GM12878 (cell line): Measurements from ENCODE around the gene UST. TPM values are rescaled to one million over a fixed set of nuclear protein-coding genes. Genes with fewer than 3 reads are reported as not detected.

Experiments used
- ATAC-seq: fragments of 200-7000 bp; cut with Tn5 transposase; 3 replicates; pipeline ENCODE4 v1.9.1; 2020; ENCODE audit warnings: mild to moderate bottlenecking, moderate library complexity
- BruUV-seq: library from RNA; stranded (reverse); fragments of 400-500 nt; replicated peaks from 2 replicates; lab custom pipeline; 2021; lab: Mats Ljungman, UMichigan
- CTCF ChIA-PET: fragments of 300-600 bp; sonication (Branson Sonifier 250); formaldehyde crosslinking; extraction: SDS; loops from one replicate; lab custom pipeline; 2021; ENCODE audit warnings: inconsistent platforms; lab: Yijun Ruan, JAX
- POLR2A ChIA-PET: fragments of 350-600 bp; formaldehyde crosslinking; extraction: SDS; loops from one replicate; lab custom pipeline; 2021; ENCODE audit warnings: inconsistent platforms; lab: Charles Lee
- RAD21 ChIA-PET: fragments of 300-600 bp; sonication (Branson Sonifier 250); formaldehyde crosslinking; loops from one replicate; lab custom pipeline; 2023; ENCODE audit warnings: antibody characterized with exemption; ENCODE audit not compliant: unreplicated experiment; lab: Charles Lee
- SMC1A ChIA-PET: fragments of 300-600 bp; sonication (Branson Sonifier 250); formaldehyde crosslinking; loops from one replicate; lab custom pipeline; 2023; ENCODE audit not compliant: unreplicated experiment, uncharacterized antibody; lab: Charles Lee
- DNase-seq: peaks from one replicate; pipeline ENCODE4 v3.0.0-alpha.2; 2011; ENCODE audit warnings: low read depth, low spot score
- FAIRE-seq: peaks from 3 replicates; lab custom pipeline; 2011; peaks lifted over from hg19 to GRCh38; lab: Jason Lieb, UNC
- H2AFZ ChIP-seq: 2 replicates; pipeline ENCODE4 v1.6.0; 2011; ENCODE audit warnings: low read depth, low read length, control low read depth; ENCODE audit not compliant: control insufficient read depth
- H3K27ac ChIP-seq: 2 replicates; pipeline ENCODE4 v1.5.1; 2011; ENCODE audit warnings: control low read depth; ENCODE audit not compliant: control insufficient read depth, insufficient read depth
- H3K27me3 ChIP-seq, 2 experiments: replicated peaks in 1 of 2; 2 replicates each; pipeline versions ENCODE4 v1.6.0 to v1.6.1; 2011; ENCODE audit warnings: low read length in 1 of 2; ENCODE audit not compliant: control insufficient read depth in 2 of 2, insufficient read depth in 2 of 2
- H3K36me3 ChIP-seq, 2 experiments: 2 replicates each; pipeline ENCODE4 v1.5.1; 2011; ENCODE audit warnings: low read length in 1 of 2; ENCODE audit not compliant: control insufficient read depth in 2 of 2, insufficient read depth in 2 of 2
- H3K4me1 ChIP-seq: 2 replicates; pipeline ENCODE4 v1.6.1; 2011; ENCODE audit warnings: mild to moderate bottlenecking, low read length, moderate library complexity, mixed read lengths; ENCODE audit not compliant: control insufficient read depth, insufficient read depth
- H3K4me2 ChIP-seq: 2 replicates; pipeline ENCODE4 v1.6.0; 2011; ENCODE audit warnings: control low read depth; ENCODE audit not compliant: control insufficient read depth, insufficient read depth
- H3K4me3 ChIP-seq: fragments of 200-600 bp; sonication (generic); 2 replicates; pipeline ENCODE4 v1.5.1; 2016
- H3K79me2 ChIP-seq: 2 replicates; pipeline ENCODE4 v1.6.0; 2011; ENCODE audit warnings: low read length; ENCODE audit not compliant: control insufficient read depth, insufficient read depth
- H3K9ac ChIP-seq: 2 replicates; pipeline ENCODE4 v1.8.0; 2011; ENCODE audit warnings: low read length, control low read depth, mixed read lengths; ENCODE audit not compliant: control insufficient read depth, insufficient read depth
- H3K9me3 ChIP-seq: replicated peaks from 3 replicates; pipeline ENCODE4 v1.5.1; 2011; ENCODE audit warnings: mild to moderate bottlenecking, low read length; ENCODE audit not compliant: control insufficient read depth, insufficient read depth
- H4K20me1 ChIP-seq: 2 replicates; pipeline ENCODE4 v1.6.0; 2011; ENCODE audit not compliant: control insufficient read depth, insufficient read depth
- BMI1 ChIP-seq: fragments of 450-650 bp; IDR thresholded peaks from 2 replicates; pipeline ENCODE4 v1.6.1; 2016; ENCODE audit warnings: mild to moderate bottlenecking, moderate library complexity, borderline replicate concordance
- BRCA1 ChIP-seq: IDR thresholded peaks from 2 replicates; pipeline ENCODE4 v1.6.1; 2011; ENCODE audit warnings: low read depth, low read length, improper control_type of control experiment
- EGR1 ChIP-seq, 2 experiments: IDR thresholded peaks; 1 replicate in 1 of 2; 2 replicates in 1 of 2; pipeline ENCODE4 v1.6.1; 2011 to 2012; ENCODE audit warnings: low read depth in 2 of 2, low read length in 2 of 2, borderline replicate concordance in 1 of 2, mild to moderate bottlenecking in 1 of 2, moderate library complexity in 1 of 2
- ETV6 ChIP-seq, 2 experiments: fragments of 450-650 bp in 1 of 2; IDR thresholded peaks in 1 of 2; conservative IDR thresholded peaks in 1 of 2; 2 replicates each; pipeline ENCODE4 v1.6.1; 2014; ENCODE audit warnings: antibody characterized with exemption in 1 of 2, borderline replicate concordance in 1 of 2, low read depth in 1 of 2, mild to moderate bottlenecking in 1 of 2, moderate library complexity in 1 of 2
- FOS ChIP-seq: IDR thresholded peaks from 3 replicates; pipeline ENCODE4 v1.6.1; 2011; ENCODE audit warnings: borderline replicate concordance; ENCODE audit not compliant: insufficient read length; ENCODE audit errors: extremely low read depth
- NBN ChIP-seq: fragments of 450-650 bp; IDR thresholded peaks from 2 replicates; pipeline ENCODE4 v1.6.1; 2016
- NR2C2 ChIP-seq: IDR thresholded peaks from 2 replicates; pipeline ENCODE4 v1.6.1; 2011; ENCODE audit warnings: borderline replicate concordance, low read depth; ENCODE audit not compliant: control insufficient read depth, insufficient read length
- RAD21 ChIP-seq: IDR thresholded peaks from 2 replicates; pipeline ENCODE4 v1.6.1; 2011; ENCODE audit warnings: mild to moderate bottlenecking, low read depth, low read length, moderate library complexity; ENCODE audit not compliant: insufficient read depth
- SMARCA5 ChIP-seq: fragments of 450-650 bp; IDR thresholded peaks from 2 replicates; pipeline ENCODE4 v1.6.1; 2017; ENCODE audit warnings: mild to moderate bottlenecking
- SREBF1 ChIP-seq: IDR thresholded peaks from 2 replicates; pipeline ENCODE4 v1.6.1; 2012; ENCODE audit warnings: mild to moderate bottlenecking, low read length
- SUZ12 ChIP-seq: fragments of 200-600 bp; sonication (generic); IDR thresholded peaks from one replicate; pipeline ENCODE4 v1.6.1; 2018; ENCODE audit warnings: antibody characterized with exemption, mild to moderate bottlenecking; ENCODE audit not compliant: unreplicated experiment
- TBL1XR1 ChIP-seq: IDR thresholded peaks from 2 replicates; pipeline ENCODE4 v1.6.1; 2012; ENCODE audit warnings: low read depth, low read length, improper control_type of control experiment
- TCF3 ChIP-seq: IDR thresholded peaks from 2 replicates; pipeline ENCODE4 v1.6.1; 2012; ENCODE audit warnings: low read depth, mild to moderate bottlenecking, low read length, borderline replicate concordance; ENCODE audit not compliant: insufficient read depth
- ZNF24 ChIP-seq: fragments of 450-650 bp; IDR thresholded peaks from 2 replicates; pipeline ENCODE4 v1.6.1; 2017; ENCODE audit warnings: antibody characterized with exemption, mild to moderate bottlenecking
- WGBS: methylation state at CpG from one replicate; pipeline ENCODE4 v1.1.6; 2016; ENCODE audit warnings: low lambda C conversion rate; ENCODE audit not compliant: insufficient replicate concordance, insufficient coverage; ENCODE audit errors: missing lambda C conversion rate; 5-methylcytosine and 5-hydroxymethylcytosine counted together
- in situ Hi-C: fragments of 300-500 bp; cut with MboI; formaldehyde crosslinking; loops from 9 replicates; pipeline ENCODE4 v1.14.3; 2018; ENCODE audit warnings: mixed read lengths
- intact Hi-C: fragments of 100-400 bp; cut with micrococcal nuclease; formaldehyde crosslinking; loops from one replicate; pipeline ENCODE4 v1.14.2; 2022; ENCODE audit not compliant: unreplicated experiment
- polyA plus RNA-seq, 11 experiments: library from polyadenylated mRNA; depleted of rRNA in 4 of 11; unstranded in 6 of 11; stranded (reverse) in 5 of 11; fragments of >200 nt; fragmentation: Nextera tagmentation in 4 of 11; fragmentation: Illumina TruSeq in 1 of 11; extraction: Ambion mirVana in 4 of 11; extraction: Trizol in 1 of 11; gene quantifications; 1 replicate in 1 of 11; 2 replicates in 10 of 11; pipeline versions ENCODE4 v1.2.1 to v1.2.3, GENCODE V29; 2011 to 2016; ENCODE audit warnings: inconsistent platforms in 2 of 11, missing spikeins in 2 of 11, low read depth in 1 of 11
- total RNA-seq, 4 experiments: library from RNA; depleted of rRNA in 3 of 4; stranded (reverse); fragments of >200 nt in 3 of 4; fragmentation: Illumina TruSeq in 1 of 4; extraction: Trizol in 1 of 4; gene quantifications; 2 replicates each; pipeline versions ENCODE4 v1.2.1 to v1.2.3, GENCODE V29; 2013 to 2021
- TF ChIP-seq, protein P1 (sequence below): fragments of 450-650 bp; IDR thresholded peaks from 2 replicates; pipeline ENCODE4 v1.6.1; 2016; ENCODE audit warnings: mild to moderate bottlenecking
- TF ChIP-seq, protein P2 (sequence below): fragments of 450-650 bp; IDR thresholded peaks from 2 replicates; pipeline ENCODE4 v1.6.1; 2016; ENCODE audit warnings: mild to moderate bottlenecking
- TF ChIP-seq, protein P3 (sequence below): fragments of 450-650 bp; IDR thresholded peaks from 2 replicates; pipeline ENCODE4 v1.6.1; 2017; ENCODE audit warnings: low read depth, mild to moderate bottlenecking, moderate library complexity

UST gene
- total and polyA plus RNA-seq, 10 of the 15 experiments (the other 5 are each of a cell fraction or from before 2014, with no cell fraction given) = 0.74 to 43.3 (median 2.2) TPM

DNA sequence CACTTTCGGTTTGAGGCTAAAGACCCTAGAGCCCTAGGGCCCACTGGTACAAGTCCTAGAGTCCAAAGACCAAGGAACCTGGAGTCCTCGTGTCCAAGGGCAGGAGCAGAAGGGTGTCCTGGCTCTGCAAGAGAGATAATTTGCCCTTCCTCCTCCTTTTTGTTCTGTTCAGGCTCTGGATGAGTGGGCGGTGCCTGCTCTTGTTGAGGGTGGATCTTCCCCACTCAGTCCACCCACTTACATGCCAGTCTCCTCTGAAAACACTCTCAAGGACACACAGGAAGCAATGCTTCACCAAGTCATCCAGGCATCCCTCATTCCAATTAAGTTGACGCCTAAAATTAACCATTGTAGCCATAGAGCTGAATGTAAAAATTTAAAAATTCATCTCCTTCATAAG lies 102.1 kb downstream of the UST start:
- ChIA-PET RAD21 (no interaction called here), SMC1A (no interaction called here), CTCF (no interaction called here), POLR2A (no interaction called here)
- Histone ChIP-seq H3K4me1 (no peaks in the 10 kb centered on the region), H4K20me1 (no peaks in the 10 kb centered on the region), H3K9ac (no peak overlapping the region), H3K4me3 (no peak overlapping the region), H3K27ac (no peak overlapping the region), H3K4me2 (no peak overlapping the region), H2AFZ (no peak overlapping the region), H3K9me3 (no peaks in the 10 kb centered on the region; the same call in 2 of the 3 replicates), H3K36me3 (no peaks in the 10 kb centered on the region), H3K27me3 (no peaks in the 10 kb centered on the region), H3K79me2 (no peaks in the 10 kb centered on the region)
- DNase-seq (no peak), ATAC-seq (no peak), FAIRE-seq (no peak)
- in situ Hi-C loops (no loop called here), intact Hi-C loops (no loop called here)
- BruUV-seq = no TSS peak
- no peak for TF ChIP-seq NR2C2
- TF ChIP-seq TBL1XR1 = no peak
- no peak for TF ChIP-seq RAD21
- TF ChIP-seq SUZ12 = no peak
- TF ChIP-seq, protein P1, sequence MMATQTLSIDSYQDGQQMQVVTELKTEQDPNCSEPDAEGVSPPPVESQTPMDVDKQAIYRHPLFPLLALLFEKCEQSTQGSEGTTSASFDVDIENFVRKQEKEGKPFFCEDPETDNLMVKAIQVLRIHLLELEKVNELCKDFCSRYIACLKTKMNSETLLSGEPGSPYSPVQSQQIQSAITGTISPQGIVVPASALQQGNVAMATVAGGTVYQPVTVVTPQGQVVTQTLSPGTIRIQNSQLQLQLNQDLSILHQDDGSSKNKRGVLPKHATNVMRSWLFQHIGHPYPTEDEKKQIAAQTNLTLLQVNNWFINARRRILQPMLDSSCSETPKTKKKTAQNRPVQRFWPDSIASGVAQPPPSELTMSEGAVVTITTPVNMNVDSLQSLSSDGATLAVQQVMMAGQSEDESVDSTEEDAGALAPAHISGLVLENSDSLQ = no peak
- no peak for TF ChIP-seq EGR1 (IDR thresholded peaks at IDR 0.05; ENCODE audit: borderline replicate concordance in 1 of 2, low read depth in 2 of 2, low read length in 2 of 2)
- TF ChIP-seq ETV6 (conservative IDR thresholded peaks at IDR 0.05 in 1 of 2, IDR thresholded peaks at IDR 0.05 in 1 of 2; ENCODE audit: borderline replicate concordance in 1 of 2, low read depth in 1 of 2) = no peak
- TF ChIP-seq ZNF24 = no peak
- TF ChIP-seq SREBF1 = no peak
- TF ChIP-seq FOS = no peak
- TF ChIP-seq BRCA1 = no peak
- TF ChIP-seq, protein P2, sequence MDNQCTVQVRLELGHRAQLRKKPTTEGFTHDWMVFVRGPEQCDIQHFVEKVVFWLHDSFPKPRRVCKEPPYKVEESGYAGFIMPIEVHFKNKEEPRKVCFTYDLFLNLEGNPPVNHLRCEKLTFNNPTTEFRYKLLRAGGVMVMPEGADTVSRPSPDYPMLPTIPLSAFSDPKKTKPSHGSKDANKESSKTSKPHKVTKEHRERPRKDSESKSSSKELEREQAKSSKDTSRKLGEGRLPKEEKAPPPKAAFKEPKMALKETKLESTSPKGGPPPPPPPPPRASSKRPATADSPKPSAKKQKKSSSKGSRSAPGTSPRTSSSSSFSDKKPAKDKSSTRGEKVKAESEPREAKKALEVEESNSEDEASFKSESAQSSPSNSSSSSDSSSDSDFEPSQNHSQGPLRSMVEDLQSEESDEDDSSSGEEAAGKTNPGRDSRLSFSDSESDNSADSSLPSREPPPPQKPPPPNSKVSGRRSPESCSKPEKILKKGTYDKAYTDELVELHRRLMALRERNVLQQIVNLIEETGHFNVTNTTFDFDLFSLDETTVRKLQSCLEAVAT = no peak
- no peak for TF ChIP-seq TCF3
- TF ChIP-seq SMARCA5 = no peak
- no peak for TF ChIP-seq BMI1
- TF ChIP-seq NBN = no peak
- TF ChIP-seq, protein P3, sequence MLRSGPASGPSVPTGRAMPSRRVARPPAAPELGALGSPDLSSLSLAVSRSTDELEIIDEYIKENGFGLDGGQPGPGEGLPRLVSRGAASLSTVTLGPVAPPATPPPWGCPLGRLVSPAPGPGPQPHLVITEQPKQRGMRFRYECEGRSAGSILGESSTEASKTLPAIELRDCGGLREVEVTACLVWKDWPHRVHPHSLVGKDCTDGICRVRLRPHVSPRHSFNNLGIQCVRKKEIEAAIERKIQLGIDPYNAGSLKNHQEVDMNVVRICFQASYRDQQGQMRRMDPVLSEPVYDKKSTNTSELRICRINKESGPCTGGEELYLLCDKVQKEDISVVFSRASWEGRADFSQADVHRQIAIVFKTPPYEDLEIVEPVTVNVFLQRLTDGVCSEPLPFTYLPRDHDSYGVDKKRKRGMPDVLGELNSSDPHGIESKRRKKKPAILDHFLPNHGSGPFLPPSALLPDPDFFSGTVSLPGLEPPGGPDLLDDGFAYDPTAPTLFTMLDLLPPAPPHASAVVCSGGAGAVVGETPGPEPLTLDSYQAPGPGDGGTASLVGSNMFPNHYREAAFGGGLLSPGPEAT = no peak
- 12% methylated on average over 4 of the region's 4 CpGs for WGBS
